SK-N-SH treated with all-trans-retinoic acid at 6 μM for 48 hours (cell line): ENCODE data around the gene IGSF6.

ENCODE experiments used
- ATAC-seq: fragments of 200-7000 bp; cut with Tn5 transposase; 3 replicates; pipeline ENCODE4 v1.9.1; 2020; ENCODE audit warnings: mild to moderate bottlenecking, moderate library complexity
- ARNTL ChIP-seq: fragments of 450-650 bp; formaldehyde crosslinking; IDR thresholded peaks from 2 replicates; pipeline ENCODE4 v1.5.0; 2020; ENCODE audit warnings: low read depth, mild to moderate bottlenecking, moderate library complexity, borderline replicate concordance
- BACH2 ChIP-seq: fragments of 250-450 bp; sonication (Bioruptor Pico); IDR thresholded peaks from 2 replicates; pipeline ENCODE4 v1.9.0; 2021; ENCODE audit warnings: mild to moderate bottlenecking, borderline replicate concordance
- CSDC2 ChIP-seq: fragments of 250-450 bp; sonication (Bioruptor Pico); IDR thresholded peaks from 2 replicates; pipeline ENCODE4 v1.5.0; 2020; ENCODE audit warnings: mild to moderate bottlenecking, moderate library complexity
- ESRRG ChIP-seq: fragments of 250-450 bp; sonication (Bioruptor Pico); IDR thresholded peaks from 2 replicates; pipeline ENCODE4 v1.6.1; 2021; ENCODE audit warnings: mild to moderate bottlenecking
- ISL1 ChIP-seq: fragments of 250-450 bp; sonication (Bioruptor Pico); IDR thresholded peaks from 2 replicates; pipeline ENCODE4 v2.1.2; 2022; ENCODE audit warnings: mild to moderate bottlenecking, moderate library complexity
- OSR1 ChIP-seq: fragments of 250-450 bp; sonication (Bioruptor Pico); IDR thresholded peaks from 2 replicates; pipeline ENCODE4 v1.8.0; 2022; ENCODE audit warnings: moderate library complexity, mild to moderate bottlenecking, inconsistent platforms
- PPARA ChIP-seq: fragments of 250-450 bp; sonication (Bioruptor Pico); IDR thresholded peaks from 2 replicates; pipeline ENCODE4 v1.5.0; 2020; ENCODE audit warnings: mild to moderate bottlenecking, borderline replicate concordance
- RARB ChIP-seq: fragments of 250-450 bp; sonication (Bioruptor Pico); IDR thresholded peaks from 2 replicates; pipeline ENCODE4 v1.8.0; 2021; ENCODE audit warnings: mild to moderate bottlenecking, moderate library complexity
- SNAI2 ChIP-seq: fragments of 250-450 bp; sonication (Bioruptor Pico); IDR thresholded peaks from 2 replicates; pipeline ENCODE4 v1.5.0; 2020; ENCODE audit warnings: mild to moderate bottlenecking, moderate library complexity
- TCF4 ChIP-seq: fragments of 250-450 bp; sonication (Bioruptor Pico); IDR thresholded peaks from 2 replicates; pipeline ENCODE4 v1.8.0; 2021; ENCODE audit warnings: mild to moderate bottlenecking, moderate library complexity, borderline replicate concordance
- TOX ChIP-seq: fragments of 250-450 bp; sonication (Bioruptor Pico); IDR thresholded peaks from 2 replicates; pipeline ENCODE4 v1.8.0; 2021; ENCODE audit warnings: mild to moderate bottlenecking, moderate library complexity, borderline replicate concordance
- ZC3H10 ChIP-seq: fragments of 250-450 bp; sonication (Bioruptor Pico); IDR thresholded peaks from 2 replicates; pipeline ENCODE4 v1.5.1; 2021; ENCODE audit warnings: mild to moderate bottlenecking, moderate library complexity
- ZFP3 ChIP-seq: fragments of 250-450 bp; sonication (Bioruptor Pico); IDR thresholded peaks from 2 replicates; pipeline ENCODE4 v1.5.0; 2020; ENCODE audit warnings: mild to moderate bottlenecking, moderate library complexity
- ZFP30 ChIP-seq: fragments of 450-650 bp; formaldehyde crosslinking; IDR thresholded peaks from 2 replicates; pipeline ENCODE4 v1.5.0; 2022; ENCODE audit warnings: mild to moderate bottlenecking, moderate library complexity
- ZNF565 ChIP-seq: fragments of 450-650 bp; formaldehyde crosslinking; conservative IDR thresholded peaks from 2 replicates; pipeline ENCODE4 v1.5.0; 2020; ENCODE audit warnings: low read depth, mild to moderate bottlenecking, moderate library complexity
- ZNF70 ChIP-seq: fragments of 450-650 bp; formaldehyde crosslinking; IDR thresholded peaks from 2 replicates; pipeline ENCODE4 v1.5.0; 2020; ENCODE audit warnings: mild to moderate bottlenecking, moderate library complexity
- ZNF8 ChIP-seq: fragments of 450-650 bp; formaldehyde crosslinking; IDR thresholded peaks from 2 replicates; pipeline ENCODE4 v1.5.0; 2020; ENCODE audit warnings: mild to moderate bottlenecking, moderate library complexity
- TF ChIP-seq, protein P1 (sequence below): fragments of 250-450 bp; sonication (Bioruptor Pico); IDR thresholded peaks from 2 replicates; pipeline ENCODE4 v1.8.0; 2020; ENCODE audit warnings: mild to moderate bottlenecking, moderate library complexity, borderline replicate concordance
- TF ChIP-seq, protein P2 (sequence below): fragments of 250-450 bp; sonication (Bioruptor Pico); IDR thresholded peaks from 2 replicates; pipeline ENCODE4 v1.5.0; 2020; ENCODE audit warnings: mild to moderate bottlenecking, moderate library complexity
- TF ChIP-seq, protein P3 (sequence below): fragments of 250-450 bp; sonication (Bioruptor Pico); IDR thresholded peaks from 2 replicates; pipeline ENCODE4 v1.8.0; 2021; ENCODE audit warnings: low read depth, mild to moderate bottlenecking, moderate library complexity, borderline replicate concordance
- TF ChIP-seq, protein P4 (sequence below): fragments of 250-450 bp; sonication (Bioruptor Pico); IDR thresholded peaks from 2 replicates; pipeline ENCODE4 v1.5.1; 2020; ENCODE audit warnings: low read depth, mild to moderate bottlenecking, moderate library complexity
- TF ChIP-seq, protein P5 (sequence below): fragments of 250-450 bp; sonication (Bioruptor Pico); IDR thresholded peaks from 2 replicates; pipeline ENCODE4 v1.5.1; 2021; ENCODE audit warnings: mild to moderate bottlenecking, moderate library complexity

IGSF6 gene

DNA sequence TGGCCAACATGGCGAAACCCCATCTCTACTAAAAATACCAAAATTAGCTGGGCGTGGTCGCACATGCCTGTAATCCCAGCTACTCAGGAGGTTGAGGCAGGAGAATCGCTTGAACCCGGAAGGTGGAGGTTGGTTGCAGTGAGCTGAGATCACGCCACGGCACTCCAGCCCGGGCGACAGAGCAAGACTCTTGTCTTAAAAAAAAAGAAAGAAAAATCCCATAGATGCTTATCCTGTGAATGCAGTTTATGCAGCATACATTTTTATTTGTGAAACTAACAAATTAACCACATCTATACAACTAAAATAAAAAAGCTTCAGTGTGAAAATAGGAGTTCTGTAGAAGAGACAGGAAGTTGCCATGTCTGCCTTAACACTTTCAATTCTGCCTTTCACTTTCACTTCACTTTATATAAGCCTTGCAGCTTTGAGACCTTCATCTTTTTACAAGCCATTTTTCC lies 7.1 kb downstream of the IGSF6 start:
- no peak for ATAC-seq
- no peak for TF ChIP-seq CSDC2 (CRISPR knock-in tag)
- TF ChIP-seq ZFP3 (CRISPR knock-in tag), result no peak
- TF ChIP-seq, protein P1, sequence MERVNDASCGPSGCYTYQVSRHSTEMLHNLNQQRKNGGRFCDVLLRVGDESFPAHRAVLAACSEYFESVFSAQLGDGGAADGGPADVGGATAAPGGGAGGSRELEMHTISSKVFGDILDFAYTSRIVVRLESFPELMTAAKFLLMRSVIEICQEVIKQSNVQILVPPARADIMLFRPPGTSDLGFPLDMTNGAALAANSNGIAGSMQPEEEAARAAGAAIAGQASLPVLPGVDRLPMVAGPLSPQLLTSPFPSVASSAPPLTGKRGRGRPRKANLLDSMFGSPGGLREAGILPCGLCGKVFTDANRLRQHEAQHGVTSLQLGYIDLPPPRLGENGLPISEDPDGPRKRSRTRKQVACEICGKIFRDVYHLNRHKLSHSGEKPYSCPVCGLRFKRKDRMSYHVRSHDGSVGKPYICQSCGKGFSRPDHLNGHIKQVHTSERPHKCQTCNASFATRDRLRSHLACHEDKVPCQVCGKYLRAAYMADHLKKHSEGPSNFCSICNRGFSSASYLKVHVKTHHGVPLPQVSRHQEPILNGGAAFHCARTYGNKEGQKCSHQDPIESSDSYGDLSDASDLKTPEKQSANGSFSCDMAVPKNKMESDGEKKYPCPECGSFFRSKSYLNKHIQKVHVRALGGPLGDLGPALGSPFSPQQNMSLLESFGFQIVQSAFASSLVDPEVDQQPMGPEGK, result no peak
- TF ChIP-seq ARNTL (CRISPR knock-in tag), result no peak
- no peak for TF ChIP-seq SNAI2 (CRISPR knock-in tag)
- no peak for TF ChIP-seq ZNF70
- no peak for TF ChIP-seq TCF4 (CRISPR knock-in tag)
- TF ChIP-seq, protein P2, sequence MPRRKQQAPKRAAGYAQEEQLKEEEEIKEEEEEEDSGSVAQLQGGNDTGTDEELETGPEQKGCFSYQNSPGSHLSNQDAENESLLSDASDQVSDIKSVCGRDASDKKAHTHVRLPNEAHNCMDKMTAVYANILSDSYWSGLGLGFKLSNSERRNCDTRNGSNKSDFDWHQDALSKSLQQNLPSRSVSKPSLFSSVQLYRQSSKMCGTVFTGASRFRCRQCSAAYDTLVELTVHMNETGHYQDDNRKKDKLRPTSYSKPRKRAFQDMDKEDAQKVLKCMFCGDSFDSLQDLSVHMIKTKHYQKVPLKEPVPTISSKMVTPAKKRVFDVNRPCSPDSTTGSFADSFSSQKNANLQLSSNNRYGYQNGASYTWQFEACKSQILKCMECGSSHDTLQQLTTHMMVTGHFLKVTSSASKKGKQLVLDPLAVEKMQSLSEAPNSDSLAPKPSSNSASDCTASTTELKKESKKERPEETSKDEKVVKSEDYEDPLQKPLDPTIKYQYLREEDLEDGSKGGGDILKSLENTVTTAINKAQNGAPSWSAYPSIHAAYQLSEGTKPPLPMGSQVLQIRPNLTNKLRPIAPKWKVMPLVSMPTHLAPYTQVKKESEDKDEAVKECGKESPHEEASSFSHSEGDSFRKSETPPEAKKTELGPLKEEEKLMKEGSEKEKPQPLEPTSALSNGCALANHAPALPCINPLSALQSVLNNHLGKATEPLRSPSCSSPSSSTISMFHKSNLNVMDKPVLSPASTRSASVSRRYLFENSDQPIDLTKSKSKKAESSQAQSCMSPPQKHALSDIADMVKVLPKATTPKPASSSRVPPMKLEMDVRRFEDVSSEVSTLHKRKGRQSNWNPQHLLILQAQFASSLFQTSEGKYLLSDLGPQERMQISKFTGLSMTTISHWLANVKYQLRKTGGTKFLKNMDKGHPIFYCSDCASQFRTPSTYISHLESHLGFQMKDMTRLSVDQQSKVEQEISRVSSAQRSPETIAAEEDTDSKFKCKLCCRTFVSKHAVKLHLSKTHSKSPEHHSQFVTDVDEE (CRISPR knock-in tag), result no peak
- TF ChIP-seq TOX (CRISPR knock-in tag), result no peak
- TF ChIP-seq BACH2 (CRISPR knock-in tag), result no peak
- no peak for TF ChIP-seq ZNF565 (CRISPR knock-in tag)
- TF ChIP-seq ESRRG, result no peak
- TF ChIP-seq ISL1, result no peak
- TF ChIP-seq, protein P3, sequence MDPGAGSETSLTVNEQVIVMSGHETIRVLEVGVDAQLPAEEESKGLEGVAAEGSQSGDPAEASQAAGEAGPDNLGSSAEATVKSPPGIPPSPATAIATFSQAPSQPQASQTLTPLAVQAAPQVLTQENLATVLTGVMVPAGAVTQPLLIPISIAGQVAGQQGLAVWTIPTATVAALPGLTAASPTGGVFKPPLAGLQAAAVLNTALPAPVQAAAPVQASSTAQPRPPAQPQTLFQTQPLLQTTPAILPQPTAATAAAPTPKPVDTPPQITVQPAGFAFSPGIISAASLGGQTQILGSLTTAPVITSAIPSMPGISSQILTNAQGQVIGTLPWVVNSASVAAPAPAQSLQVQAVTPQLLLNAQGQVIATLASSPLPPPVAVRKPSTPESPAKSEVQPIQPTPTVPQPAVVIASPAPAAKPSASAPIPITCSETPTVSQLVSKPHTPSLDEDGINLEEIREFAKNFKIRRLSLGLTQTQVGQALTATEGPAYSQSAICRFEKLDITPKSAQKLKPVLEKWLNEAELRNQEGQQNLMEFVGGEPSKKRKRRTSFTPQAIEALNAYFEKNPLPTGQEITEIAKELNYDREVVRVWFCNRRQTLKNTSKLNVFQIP (CRISPR knock-in tag), result no peak
- no peak for TF ChIP-seq PPARA
- TF ChIP-seq, protein P4, sequence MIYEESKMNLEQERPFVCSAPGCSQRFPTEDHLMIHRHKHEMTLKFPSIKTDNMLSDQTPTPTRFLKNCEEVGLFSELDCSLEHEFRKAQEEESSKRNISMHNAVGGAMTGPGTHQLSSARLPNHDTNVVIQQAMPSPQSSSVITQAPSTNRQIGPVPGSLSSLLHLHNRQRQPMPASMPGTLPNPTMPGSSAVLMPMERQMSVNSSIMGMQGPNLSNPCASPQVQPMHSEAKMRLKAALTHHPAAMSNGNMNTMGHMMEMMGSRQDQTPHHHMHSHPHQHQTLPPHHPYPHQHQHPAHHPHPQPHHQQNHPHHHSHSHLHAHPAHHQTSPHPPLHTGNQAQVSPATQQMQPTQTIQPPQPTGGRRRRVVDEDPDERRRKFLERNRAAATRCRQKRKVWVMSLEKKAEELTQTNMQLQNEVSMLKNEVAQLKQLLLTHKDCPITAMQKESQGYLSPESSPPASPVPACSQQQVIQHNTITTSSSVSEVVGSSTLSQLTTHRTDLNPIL (CRISPR knock-in tag), result no peak
- TF ChIP-seq ZC3H10 (CRISPR knock-in tag), result no peak
- TF ChIP-seq RARB, result no peak
- no peak for TF ChIP-seq OSR1
- no peak for TF ChIP-seq ZNF8 (CRISPR knock-in tag)
- TF ChIP-seq, all 23 proteins: peak for 0

DNA sequence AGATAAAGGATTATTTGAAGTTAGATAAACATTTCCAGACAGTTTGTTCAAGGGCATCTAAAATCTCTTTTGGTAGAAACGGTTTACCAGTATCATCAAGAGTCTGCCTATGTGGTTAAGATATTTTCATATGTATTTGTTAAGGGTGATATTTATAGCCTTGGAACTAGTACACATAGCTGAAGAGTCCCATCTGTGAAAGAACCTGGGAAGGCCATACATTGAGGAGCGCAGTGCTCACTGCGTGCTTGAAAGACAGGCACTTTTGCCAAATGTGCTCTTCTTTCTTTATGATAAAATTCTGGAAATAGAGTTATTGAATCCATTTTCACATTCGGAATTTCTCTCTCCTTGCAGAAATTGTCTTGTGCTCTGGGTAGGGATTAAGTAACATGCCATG lies 7.7 kb downstream of the IGSF6 start:
- no peak for ATAC-seq
- TF ChIP-seq ZFP30 (CRISPR knock-in tag), result no peak
- TF ChIP-seq, protein P2 (CRISPR knock-in tag), result no peak
- TF ChIP-seq TOX (CRISPR knock-in tag), result no peak
- no peak for TF ChIP-seq ARNTL (CRISPR knock-in tag)
- no peak for TF ChIP-seq CSDC2 (CRISPR knock-in tag)
- TF ChIP-seq, protein P5, sequence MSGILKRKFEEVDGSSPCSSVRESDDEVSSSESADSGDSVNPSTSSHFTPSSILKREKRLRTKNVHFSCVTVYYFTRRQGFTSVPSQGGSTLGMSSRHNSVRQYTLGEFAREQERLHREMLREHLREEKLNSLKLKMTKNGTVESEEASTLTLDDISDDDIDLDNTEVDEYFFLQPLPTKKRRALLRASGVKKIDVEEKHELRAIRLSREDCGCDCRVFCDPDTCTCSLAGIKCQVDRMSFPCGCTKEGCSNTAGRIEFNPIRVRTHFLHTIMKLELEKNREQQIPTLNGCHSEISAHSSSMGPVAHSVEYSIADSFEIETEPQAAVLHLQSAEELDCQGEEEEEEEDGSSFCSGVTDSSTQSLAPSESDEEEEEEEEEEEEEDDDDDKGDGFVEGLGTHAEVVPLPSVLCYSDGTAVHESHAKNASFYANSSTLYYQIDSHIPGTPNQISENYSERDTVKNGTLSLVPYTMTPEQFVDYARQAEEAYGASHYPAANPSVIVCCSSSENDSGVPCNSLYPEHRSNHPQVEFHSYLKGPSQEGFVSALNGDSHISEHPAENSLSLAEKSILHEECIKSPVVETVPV (CRISPR knock-in tag), result no peak
- no peak for TF ChIP-seq OSR1
- TF ChIP-seq ZNF565 (CRISPR knock-in tag), result no peak
